Left forelimb (tissue), 1 donor: ENCODE measurements around the gene SQSTM1.

ENCODE experiments used
- DNase-seq: peaks from one replicate; pipeline ENCODE4 v3.0.0-alpha.2; 2018; ENCODE audit warnings: low spot score

Gene SQSTM1

GRCh38 chr5:179858241-179858585 is 37.5 kb downstream of the SQSTM1 start:
- DNase-seq, result no peak

DNA sequence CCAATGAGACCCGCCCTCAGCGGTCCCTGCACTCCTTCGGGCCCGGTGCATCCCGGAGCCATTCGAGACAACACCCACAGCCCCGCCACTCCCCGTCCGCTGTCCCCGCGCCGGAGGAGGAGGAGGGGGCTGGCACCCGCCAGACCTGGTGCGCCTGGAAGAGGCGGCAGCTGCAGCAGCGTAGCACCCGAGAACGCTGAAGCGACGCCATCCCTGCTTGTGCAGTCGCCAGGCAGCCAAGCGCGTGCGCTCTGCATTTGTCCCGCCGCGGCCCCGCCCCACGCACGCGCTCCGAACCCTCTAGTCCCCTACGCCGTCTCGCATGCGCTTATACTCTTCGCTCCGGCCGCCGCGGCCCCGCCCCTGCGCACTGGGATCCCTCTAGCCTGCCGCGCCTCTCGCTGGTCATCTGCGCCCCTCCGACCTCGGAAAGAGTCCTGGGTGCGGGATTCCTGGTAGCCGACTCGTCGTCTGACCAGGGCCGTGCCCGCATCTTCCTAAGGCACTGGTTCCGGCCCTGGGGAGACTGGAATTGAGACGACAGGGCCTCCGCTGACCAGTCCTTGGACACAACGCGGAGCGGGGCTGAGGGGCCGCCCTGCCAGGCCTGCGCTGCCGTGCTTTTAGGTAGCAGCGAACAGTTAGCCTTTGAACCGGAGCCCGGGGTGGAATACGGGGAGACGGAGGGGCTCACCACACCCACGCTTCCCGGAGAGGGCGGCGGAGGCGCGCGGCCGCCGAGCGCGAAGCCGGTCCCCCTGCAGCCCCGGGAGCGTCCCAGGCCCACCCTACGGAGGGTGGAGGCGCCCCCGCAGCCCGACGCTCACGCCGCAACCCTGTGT is 38.1 kb downstream of the SQSTM1 start, which contains the start of gene MRNIP:
TSS of gene MRNIP (minus strand) at position 232 of the 842 bp plus-strand sequence. CDS start at position 211, 21 bp downstream.
- DNase-seq, result peak; percentile 97

- peak; percentile 23 for DNase-seq
Measured at GRCh38 chr5:179860301-179860700, 39.6 kb downstream of the SQSTM1 start.

- DNase-seq, result peak; percentile 46
Measured at GRCh38 chr5:179862296-179862695, 41.6 kb downstream of the SQSTM1 start.

- DNase-seq, result peak; percentile 46
Measured at GRCh38 chr5:179862891-179863290, 42.2 kb downstream of the SQSTM1 start.

DNA sequence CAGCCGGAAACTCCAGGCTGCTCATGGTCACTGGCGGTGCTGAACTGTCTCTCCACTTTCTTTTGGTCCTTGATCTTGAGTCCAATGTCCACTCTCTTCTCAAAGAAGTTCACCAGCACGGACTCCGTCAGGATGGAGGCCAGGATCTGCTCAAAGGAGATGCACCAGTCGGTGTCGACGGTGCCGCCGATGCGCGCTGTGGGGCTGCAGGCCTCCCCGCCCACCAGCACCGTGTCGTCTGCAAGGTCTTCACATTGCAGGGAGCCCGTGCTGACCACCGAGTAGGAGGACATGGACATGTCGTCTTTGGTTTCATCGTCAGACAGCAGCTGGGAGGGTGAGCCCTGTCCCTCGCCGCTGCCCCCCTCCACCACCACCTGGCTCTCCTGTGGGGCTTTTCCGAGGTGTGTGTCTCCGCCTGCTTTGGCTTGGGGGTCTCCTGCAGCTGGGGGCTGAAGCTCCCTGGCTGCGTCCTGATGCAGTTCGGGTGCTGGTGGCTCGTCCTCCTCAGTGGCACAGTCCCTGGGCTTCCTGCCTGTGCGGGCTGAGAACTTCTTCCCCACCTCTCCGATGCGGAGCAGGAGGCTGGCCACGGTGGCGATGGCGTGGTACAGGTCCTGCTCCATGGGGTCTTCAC is 42.9 kb downstream of the SQSTM1 start:
- DNase-seq, result peak; percentile 46

GRCh38 chr5:179864686-179865085 is 44.0 kb downstream of the SQSTM1 start:
- peak; percentile 48 for DNase-seq

DNA sequence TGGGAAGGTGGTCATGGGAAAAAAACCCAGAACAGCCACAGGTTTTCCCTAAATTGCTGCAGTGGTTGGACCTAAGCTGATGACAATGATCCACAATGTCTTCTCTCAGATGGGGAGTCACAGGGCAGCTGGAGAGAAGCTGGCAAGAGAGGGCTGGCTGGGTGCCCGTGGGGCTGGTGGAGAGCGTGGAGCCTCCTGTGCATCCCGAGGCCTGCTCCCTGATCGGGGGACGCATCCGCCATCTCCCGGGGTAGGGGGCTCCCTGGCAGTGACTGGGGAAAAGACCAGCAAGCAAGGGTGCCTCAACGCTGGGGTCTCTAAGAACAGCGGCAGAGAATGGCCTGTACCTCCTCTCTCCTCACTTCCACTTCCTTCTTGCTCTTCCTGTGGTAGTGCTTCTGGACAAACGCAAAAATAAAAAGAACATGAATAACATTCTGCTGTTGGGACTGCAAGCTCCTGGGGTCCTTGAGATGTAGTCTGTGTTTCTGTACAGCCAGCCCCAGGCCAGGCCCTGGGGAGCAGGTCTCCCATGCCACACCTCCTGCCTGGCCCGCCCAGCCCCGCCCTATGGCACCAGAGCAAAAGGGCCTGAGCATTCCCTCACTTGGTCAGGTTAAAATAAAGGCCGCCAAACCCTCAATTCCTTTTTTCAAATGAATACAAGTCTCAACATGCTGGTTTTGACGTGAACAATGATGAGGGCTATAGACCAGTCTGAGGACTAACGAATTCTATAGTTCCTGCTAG is 45.0 kb downstream of the SQSTM1 start:
- peak; percentile 50 for DNase-seq

DNA sequence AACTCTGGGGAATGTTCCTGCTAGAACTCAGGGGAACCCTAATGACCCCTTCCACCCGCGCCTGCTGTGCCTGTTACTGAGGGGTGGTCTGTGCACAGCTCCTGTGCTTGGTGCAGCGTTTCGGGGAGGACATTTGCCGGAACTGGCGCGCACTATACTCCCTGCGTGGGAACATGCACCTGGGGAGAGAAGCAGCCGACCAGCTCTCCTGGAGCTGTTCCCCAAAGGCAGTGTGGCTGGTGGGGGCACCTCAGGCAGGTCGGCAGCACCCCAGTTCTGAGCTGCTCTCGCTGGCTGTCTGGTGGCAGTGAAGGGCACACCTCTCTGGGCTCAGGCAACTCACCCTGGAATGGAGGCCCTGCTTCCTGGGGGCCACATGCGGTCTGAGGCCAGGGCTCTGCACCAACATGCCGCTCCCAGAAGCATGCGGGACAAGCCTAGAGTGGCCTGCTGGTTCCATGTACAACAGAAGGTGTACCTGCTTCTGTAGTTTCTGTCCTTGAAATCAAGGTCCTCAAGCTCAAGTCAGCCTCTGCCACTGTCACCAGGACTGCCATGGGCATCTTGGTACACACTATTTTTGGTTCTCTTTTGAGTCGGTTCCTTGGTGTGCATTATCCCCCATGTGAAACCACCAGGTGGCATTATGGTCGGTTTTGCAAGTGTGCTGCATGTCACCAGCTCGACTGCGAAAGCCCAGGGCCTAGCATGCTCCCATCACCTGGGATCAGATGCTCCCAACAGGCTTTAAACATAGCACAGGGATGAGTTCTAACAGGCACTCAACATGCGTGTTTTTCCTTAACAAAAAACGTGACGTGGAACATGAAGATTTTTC is 45.8 kb downstream of the SQSTM1 start:
- peak; percentile 45 for DNase-seq

DNA sequence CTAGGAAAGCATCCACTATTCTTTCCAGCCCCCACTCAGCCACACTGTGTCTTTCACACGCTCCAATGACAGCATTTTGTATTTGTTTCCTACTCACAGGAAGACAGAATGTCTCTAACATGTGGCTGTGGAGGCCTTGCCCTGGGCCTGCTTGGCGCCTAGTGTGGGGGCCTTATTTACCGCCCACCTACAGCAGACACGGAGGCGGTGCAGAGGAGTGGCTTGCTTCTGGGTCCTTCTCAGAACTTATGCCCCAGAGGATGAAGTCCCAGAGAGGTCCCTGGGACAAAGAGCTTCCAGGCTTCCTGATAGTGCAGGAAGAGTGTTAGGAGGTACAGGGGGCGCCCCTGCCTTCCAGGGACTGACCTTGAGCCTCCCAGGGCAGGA is 46.4 kb downstream of the SQSTM1 start:
- peak; percentile 31 for DNase-seq

DNA sequence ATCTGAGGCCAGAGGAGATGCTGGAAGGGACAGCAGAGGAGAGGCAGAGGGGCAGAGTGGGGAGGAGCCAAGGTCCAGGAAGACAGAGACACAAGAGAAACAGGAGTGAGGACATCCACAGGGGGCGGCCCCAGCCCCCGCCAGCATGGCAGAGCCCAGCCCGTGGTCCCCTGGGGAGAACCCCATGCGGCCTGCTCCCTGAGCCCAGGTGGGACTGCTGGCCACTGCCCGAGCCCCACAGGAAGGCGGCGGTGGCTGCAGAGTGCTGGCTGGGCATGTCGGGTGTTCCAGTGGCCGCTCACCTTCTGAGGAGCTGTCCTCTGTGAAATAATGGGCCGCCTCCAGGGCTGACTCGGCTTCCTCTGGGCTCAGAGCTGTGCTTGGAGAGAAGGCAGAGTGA is 46.8 kb downstream of the SQSTM1 start:
- peak; percentile 18 for DNase-seq

- DNase-seq, result peak; percentile 58
Measured at GRCh38 chr5:179868541-179868940, 47.8 kb downstream of the SQSTM1 start.

- peak; percentile 48 for DNase-seq
Measured at GRCh38 chr5:179869101-179869500, 48.4 kb downstream of the SQSTM1 start.

DNA sequence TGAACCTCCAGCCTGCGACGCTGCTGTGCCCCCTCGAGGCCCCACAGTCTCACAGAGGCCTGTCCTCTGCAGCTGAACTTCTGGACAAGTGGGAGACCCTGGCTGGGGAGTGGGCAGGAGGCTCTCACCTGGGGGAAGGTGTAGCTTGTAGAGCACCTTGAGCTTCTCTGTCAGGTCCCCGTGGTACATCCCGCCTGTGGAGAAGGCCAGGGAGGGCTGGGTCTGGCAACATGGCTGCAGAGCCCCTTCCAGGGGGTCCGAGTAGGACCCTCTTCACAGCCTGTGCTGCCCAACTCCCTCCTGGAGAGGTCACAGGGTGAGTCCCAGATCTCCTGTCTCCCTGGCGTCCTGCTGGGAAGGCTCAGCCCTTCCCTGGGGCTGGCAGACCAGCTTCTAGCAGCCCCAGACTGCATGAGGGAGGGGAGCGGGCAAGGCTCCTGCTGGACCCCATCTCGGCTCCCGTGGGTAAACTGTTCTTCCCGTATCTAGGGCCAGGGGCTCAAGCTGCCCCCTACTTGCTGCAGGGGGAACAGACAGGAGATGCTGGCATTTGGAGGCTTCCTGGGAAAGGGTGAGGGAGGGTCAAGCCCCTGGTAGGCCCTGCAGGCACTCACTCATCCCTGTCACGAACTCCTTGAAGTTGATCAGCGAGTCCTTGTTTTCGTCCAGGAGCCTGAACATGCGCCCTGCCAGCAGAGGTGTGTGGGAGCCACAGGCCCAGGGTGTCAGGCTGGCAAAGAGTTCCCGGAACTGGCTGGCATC is 49.1 kb downstream of the SQSTM1 start:
- DNase-seq, result peak; percentile 55

GRCh38 chr5:179870403-179870903 is 49.7 kb downstream of the SQSTM1 start:
- peak; percentile 70 for DNase-seq

GRCh38 chr5:179870952-179871351 is 50.2 kb downstream of the SQSTM1 start:
- no peak for DNase-seq

- peak; percentile 72 for DNase-seq
Measured at GRCh38 chr5:179871533-179871932, 50.8 kb downstream of the SQSTM1 start.

GRCh38 chr5:179872055-179872827 is 51.5 kb downstream of the SQSTM1 start:
- peak; percentile 58 for DNase-seq

DNA sequence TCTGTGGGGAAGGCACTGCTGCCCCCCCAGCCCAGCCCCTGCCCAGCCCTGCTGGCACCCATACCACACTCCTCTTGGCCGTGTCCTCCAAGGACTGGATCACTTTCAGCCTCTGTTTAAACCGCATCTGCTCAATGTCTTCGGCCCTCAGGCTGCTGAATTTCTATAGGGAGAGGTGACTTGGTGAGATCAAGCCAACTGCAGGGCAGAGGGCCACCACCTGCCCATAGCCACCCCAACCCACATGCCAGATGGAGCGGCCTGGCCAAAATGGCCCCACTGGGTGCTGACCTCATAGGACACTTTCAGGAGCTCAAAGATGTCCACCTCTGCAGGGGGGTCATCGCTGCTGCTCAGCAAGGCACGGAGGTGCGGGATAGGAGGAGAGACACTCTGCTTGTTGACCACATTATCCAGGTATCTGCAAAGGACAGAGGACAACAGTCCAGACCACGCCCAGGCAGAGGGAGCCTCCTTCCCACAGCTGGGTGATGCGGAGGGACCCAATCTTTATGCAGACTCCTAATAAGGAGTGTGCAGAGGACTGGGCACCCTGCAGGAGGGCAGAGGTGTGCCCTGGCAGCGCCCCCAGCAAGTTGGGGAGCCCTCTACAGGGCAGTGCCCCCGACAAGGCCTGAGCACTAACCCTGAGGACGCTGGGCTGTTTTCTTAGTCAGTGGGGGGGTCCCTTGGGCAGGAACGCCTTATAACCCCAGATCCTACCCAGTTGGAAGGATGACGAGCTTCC is 52.3 kb downstream of the SQSTM1 start:
- peak; percentile 57 for DNase-seq
